ENCODE data around the gene FUS.

DNA sequence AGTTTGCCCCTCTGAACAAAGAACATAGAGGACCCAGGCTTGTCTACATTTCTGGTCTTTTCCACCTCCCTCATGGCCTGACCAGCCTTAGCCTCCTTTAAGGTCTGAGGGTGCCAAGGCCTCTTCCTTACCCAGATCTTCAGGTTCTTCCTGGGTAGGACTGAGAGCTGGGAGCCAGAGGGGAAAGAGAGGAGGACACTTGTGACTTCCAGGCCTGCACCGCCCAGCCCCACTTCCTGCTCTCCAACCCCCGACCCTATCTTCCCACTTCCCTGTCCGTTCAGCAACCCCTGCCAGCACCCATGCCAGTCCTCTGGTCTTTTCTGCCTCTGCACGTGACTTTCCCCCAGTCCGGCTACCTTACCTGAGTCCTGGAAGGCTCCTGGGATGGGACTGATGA is 30.6 kb upstream of the FUS start:
- TF ChIP-seq EZH2phosphoT487 (IDR thresholded peaks at IDR 0.05; ENCODE audit: borderline replicate concordance) (no peak), ZNF274 (IDR thresholded peaks at IDR 0.05; ENCODE audit: low read depth, low read length) (no peak), ELF1 (IDR thresholded peaks at IDR 0.05; ENCODE audit: borderline replicate concordance, low read depth) (no peak), SIN3A (IDR thresholded peaks at IDR 0.05; ENCODE audit: low read depth) (no peak), EZH2 (IDR thresholded peaks at IDR 0.05) (no peak), POLR2A (IDR thresholded peaks at IDR 0.05; ENCODE audit: borderline replicate concordance, extremely low read depth, insufficient read depth, insufficient read length) (no peak)
- TF ChIP-seq, protein P1, sequence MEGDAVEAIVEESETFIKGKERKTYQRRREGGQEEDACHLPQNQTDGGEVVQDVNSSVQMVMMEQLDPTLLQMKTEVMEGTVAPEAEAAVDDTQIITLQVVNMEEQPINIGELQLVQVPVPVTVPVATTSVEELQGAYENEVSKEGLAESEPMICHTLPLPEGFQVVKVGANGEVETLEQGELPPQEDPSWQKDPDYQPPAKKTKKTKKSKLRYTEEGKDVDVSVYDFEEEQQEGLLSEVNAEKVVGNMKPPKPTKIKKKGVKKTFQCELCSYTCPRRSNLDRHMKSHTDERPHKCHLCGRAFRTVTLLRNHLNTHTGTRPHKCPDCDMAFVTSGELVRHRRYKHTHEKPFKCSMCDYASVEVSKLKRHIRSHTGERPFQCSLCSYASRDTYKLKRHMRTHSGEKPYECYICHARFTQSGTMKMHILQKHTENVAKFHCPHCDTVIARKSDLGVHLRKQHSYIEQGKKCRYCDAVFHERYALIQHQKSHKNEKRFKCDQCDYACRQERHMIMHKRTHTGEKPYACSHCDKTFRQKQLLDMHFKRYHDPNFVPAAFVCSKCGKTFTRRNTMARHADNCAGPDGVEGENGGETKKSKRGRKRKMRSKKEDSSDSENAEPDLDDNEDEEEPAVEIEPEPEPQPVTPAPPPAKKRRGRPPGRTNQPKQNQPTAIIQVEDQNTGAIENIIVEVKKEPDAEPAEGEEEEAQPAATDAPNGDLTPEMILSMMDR (IDR thresholded peaks at IDR 0.05 in 2 of 3, conservative IDR thresholded peaks at IDR 0.05 in 1 of 3; ENCODE audit: borderline replicate concordance in 1 of 3, insufficient read depth in 1 of 3, low read depth in 2 of 3, low read length in 2 of 3): no peak
- TF ChIP-seq, protein P2, sequence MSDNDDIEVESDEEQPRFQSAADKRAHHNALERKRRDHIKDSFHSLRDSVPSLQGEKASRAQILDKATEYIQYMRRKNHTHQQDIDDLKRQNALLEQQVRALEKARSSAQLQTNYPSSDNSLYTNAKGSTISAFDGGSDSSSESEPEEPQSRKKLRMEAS (IDR thresholded peaks at IDR 0.05): no peak
- TF ChIP-seq, protein P3, sequence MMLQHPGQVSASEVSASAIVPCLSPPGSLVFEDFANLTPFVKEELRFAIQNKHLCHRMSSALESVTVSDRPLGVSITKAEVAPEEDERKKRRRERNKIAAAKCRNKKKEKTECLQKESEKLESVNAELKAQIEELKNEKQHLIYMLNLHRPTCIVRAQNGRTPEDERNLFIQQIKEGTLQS (IDR thresholded peaks at IDR 0.05): no peak
- TF ChIP-seq, protein P4, sequence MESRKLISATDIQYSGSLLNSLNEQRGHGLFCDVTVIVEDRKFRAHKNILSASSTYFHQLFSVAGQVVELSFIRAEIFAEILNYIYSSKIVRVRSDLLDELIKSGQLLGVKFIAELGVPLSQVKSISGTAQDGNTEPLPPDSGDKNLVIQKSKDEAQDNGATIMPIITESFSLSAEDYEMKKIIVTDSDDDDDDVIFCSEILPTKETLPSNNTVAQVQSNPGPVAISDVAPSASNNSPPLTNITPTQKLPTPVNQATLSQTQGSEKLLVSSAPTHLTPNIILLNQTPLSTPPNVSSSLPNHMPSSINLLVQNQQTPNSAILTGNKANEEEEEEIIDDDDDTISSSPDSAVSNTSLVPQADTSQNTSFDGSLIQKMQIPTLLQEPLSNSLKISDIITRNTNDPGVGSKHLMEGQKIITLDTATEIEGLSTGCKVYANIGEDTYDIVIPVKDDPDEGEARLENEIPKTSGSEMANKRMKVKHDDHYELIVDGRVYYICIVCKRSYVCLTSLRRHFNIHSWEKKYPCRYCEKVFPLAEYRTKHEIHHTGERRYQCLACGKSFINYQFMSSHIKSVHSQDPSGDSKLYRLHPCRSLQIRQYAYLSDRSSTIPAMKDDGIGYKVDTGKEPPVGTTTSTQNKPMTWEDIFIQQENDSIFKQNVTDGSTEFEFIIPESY (IDR thresholded peaks at IDR 0.05; ENCODE audit: extremely low read depth, insufficient replicate concordance, low read length): no peak
